ENCODE measurements around the gene BCAR1.
"Not testable (repeated sequence)": the region's sequence is repeated elsewhere in the genome, so short reads cannot be mapped to it uniquely, and the experiment has no call there.

Gene BCAR1

DNA sequence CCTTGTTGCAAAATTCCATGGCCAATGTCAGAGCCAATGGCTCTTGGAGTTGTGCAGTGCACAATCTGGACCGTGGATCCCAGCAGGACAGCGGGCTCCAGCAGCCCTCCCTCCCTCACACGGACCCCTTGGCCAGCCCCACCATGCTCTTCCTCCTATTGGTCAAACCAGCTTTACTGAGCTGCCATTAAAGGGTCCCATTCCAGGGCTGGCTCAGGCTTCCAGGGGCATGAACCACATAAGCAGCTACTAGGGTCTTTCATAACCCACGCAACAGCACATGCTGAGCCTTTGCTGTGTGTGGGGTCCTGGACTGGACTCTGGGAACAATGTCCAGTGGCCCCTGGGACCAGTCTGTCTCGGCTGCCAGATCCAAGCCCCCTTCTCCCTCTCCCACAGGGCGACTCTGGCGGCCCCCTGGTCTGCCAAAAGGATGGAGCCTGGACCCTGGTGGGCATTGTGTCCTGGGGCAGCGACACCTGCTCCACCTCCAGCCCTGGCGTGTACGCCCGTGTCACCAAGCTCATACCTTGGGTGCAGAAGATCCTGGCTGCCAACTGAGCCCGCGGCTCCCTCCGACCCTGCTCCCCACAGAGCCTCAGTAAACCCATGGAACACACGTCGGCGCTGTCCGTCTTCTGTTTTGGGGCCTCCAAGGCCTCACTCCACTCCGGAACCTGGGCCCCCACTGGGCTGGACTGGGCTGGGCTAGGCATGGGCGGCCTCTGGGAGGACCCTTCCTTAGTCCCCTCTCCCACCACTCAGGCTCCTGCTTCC lies 26.9 kb downstream of the BCAR1 start:
- no peak for DNase-seq (ENCODE audit: low read depth, low spot score)

DNA sequence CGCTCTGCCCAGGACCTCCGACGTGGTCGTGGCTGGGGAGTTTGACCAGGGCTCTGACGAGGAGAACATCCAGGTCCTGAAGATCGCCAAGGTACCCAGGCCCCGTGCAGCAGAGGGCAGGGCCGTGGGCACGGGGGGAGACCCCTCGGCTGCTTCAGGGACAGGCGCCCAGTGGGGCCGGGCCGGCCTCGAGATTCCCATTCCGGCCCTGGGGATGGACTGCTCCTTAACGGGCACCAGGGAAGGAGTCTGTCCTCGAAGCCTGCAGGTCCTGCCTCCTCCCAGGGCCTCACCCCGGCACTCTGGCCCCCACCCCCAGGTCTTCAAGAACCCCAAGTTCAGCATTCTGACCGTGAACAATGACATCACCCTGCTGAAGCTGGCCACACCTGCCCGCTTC lies 28.3 kb downstream of the BCAR1 start:
- DNase-seq (ENCODE audit: low read depth, low spot score): not testable (repeated sequence)

DNA sequence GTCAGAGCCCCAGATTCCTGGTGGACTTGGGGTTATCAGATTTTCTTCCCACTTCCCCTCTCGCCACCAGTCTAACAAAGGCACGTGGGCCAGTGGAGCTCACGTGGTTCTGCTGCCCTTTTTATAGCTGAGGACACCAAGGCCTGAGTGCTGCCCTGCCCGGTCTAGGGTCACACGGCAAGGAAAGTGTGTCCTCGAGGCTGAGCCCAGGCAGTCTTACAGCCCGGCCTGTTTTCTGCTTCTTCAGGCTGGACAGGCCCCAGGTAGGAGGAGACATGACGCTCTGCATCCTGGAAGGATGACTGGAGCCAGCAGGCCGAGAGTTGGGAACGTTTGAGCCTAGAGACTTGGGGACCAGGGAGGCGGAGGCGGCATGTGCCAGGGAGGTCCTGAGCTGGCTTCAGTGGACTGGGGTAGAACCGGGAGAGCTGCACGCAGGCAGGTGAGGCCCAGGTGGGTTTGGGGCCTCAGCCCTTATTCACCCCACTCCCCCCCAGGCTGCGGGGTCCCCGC lies 29.1 kb downstream of the BCAR1 start:
- no peak for DNase-seq (ENCODE audit: low read depth, low spot score)

DNA sequence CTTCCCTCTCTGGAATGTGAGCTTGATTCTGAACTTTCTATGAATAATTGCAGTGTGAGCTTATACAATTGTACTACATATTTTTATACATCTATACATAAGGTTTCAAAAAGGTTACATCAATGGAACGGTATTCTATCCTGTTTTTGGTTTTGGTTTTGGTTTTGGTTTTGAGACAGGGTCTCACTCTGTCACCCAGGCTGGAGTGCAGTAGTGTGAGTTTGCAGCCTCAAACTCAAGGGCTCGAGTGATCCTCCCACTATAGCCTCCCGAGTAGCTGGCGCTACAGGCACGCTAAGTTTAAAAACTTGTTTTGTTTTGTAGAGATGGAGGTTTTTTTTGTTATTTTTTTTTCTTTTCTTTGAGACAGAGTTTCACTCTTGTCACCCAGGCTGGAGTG lies 31.6 kb downstream of the BCAR1 start:
- DNase-seq (ENCODE audit: low read depth, low spot score): no peak

DNA sequence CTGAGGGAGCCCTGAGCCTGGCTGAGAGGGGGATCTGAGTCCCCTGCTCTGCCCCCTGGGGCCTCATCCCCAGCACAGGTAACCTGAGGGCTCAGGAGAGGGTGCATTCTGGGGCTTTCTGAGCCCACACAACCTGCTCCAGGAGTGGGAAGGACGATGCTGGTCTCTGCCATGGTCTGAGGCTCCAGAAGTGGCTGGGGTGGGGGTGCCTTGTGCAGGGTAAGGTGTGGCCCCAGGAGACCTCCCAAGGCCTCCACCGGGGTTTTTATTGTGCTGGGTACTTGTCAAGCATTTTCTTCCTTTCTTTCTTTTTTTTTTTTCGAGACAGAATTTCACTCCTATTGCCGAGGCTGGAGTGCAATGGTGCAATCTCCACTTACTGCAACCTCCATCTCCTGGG lies 32.3 kb downstream of the BCAR1 start:
- no peak for DNase-seq (ENCODE audit: low read depth, low spot score)

DNA sequence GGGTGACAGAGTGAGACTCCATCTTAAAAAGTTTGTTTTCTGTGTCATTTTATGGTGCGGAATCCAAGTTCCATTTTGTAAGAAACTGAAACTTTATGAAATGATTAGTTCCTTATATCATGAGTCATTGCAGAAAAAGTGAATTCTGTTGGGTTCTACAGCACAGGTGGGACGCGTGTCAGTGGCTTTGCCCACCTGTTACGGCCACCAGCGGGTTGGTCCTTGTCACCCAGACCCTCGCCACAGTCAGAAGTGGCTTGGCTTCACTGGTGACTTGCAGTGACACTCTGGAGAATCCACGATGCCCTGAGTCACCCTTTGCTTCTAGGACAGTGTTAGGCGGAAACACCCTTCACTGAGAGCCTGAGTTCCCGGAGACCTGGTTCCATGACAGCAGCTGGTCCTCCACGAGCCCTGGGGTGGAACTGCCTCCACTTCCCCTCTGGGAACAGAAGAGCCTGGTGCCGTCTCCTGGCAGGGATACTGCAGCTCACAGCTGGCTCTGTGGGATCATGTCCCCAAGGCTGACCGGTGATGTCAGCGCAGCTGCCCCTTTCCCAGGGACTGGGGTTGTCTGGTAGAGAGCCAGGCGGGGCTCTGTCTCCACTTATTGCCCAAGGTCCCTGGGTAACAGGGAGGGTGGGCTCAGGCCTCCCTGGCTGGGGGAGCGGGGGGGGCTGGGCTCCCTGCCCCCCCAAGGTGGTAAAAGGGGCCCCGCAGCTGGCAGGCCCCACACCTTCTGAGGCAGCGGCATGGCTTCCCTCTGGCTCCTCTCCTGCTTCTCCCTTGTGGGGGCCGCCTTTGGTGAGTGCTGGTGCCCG lies 33.0 kb downstream of the BCAR1 start, which contains the start of gene CTRB1:
Gene CTRB1 (plus strand): TSS at position 733 of the 821 bp plus-strand sequence. CDS start 20 bp downstream, at position 753.
- no peak for DNase-seq (ENCODE audit: low read depth, low spot score)

DNA sequence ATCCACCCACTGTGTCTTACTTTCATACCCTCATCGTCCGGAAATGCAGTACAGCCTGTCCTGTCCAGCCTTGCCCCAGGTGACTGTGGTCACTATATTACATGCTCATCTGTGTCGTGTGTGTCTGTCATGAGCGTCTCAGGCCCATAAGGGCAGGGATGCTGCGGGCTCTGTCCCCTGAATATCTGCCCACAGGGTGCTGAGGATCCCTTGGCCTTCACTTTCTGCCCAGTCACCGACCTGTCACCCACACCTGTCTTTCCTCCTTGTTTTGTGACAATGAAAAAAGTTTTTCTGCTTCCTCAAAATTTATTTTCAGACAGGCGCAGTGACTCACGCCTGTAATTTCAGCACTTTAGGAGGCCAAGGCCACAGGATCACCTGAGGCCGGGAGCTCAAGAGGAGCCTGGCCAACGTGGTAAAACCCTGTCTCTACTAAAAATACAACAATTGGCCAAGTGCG lies 34.0 kb downstream of the BCAR1 start:
- no peak for DNase-seq (ENCODE audit: low read depth, low spot score)

DNA sequence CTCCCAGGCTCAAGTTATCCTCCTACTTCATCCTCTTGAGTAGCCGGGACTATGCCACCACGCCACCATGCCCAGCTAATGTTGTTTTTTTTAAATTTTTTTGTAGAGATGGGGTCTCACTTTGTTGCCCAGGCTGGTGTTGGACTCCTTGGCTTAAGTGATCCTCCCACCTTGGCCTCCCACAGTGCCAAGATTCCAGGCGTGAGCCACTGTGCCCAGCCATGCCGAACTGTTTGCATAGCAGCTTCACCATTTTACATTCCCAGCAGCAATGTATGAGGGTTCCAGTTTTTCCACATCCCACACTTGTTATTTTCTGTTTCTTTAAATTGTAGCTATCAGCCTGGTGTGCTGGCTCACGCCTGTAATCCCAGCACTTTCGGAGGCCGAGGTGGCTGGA lies 34.8 kb downstream of the BCAR1 start:
- no peak for DNase-seq (ENCODE audit: low read depth, low spot score)

DNA sequence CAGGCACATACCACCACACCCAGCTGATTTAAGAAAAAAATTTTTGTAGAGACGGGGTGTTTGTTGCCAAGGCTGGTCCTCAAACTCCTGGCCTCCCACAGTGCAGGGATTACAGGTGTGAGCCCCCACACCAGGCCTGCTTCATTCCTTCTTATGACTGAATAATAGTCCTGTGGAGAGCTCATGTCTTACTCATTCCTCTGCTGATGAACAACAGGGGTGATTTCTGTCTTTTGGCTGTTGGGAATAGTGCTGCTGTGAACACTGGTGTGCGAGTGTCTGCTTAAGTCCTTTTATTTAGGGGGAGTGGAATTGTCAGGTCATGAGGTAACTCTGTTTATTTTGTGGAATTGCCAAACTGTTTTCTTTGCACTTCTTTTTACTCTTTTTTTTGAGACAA lies 35.3 kb downstream of the BCAR1 start:
- DNase-seq (ENCODE audit: low read depth, low spot score): no peak

DNA sequence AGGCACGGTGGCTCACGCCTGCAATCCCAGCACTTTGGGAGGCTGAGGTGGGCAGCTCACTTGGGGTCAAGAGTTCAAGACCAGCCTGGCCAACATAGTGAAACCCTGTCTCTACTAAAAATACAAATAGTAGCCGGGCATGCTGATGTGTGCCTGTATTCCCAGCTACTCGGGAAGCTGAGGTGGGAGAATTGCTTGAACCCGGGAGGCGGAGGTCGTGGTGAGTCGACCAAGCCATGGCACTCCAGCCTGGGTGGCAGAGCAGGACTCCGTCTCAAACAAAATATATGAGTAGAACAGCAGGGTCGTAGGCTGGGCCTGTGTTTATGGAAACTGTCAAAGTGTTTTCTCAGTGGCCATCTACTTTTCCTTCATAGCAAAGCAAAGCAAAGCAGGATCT lies 40.1 kb downstream of the BCAR1 start:
- not testable (repeated sequence) for DNase-seq (ENCODE audit: low read depth, low spot score)

DNA sequence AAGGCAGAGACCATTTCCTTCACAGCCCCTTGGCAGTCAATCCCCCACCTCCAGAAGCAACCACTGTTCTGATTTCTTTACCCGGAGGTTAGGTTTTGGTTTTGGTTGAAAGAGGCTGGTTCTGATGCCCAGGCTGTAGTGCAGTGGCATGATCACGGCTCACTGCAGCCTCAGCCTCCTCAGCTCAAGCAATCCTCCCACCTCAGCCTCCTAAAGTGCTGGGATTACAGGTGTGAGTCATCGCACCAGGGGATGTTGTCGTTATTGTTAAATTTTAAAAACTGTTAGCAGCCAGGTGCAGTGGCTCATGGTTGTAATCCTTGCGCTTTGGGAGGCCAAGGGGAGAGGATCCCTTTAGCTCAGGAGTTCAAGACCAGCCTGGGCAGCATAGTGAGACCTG lies 41.5 kb downstream of the BCAR1 start:
- DNase-seq (ENCODE audit: low read depth, low spot score): no peak

DNA sequence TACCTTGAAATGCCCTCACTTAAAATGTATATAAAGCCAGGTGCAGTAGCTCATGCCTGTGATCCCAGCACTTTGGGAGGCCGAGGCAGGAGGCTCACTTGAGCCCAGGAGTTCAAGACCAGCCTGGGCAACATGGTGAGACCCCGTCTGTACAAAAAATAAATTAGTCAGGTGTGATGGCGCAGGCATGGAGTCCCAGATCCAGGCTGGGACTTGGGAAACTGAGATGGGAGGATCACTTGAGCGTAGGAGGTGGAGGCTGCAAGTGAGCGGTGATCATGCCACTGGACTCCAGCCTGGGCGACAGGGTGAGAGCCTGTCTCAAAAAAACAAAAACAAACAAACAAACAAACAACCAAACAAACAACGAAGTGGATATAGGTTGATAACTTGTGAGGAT lies 41.9 kb downstream of the BCAR1 start:
- DNase-seq (ENCODE audit: low read depth, low spot score): not testable (repeated sequence)

DNA sequence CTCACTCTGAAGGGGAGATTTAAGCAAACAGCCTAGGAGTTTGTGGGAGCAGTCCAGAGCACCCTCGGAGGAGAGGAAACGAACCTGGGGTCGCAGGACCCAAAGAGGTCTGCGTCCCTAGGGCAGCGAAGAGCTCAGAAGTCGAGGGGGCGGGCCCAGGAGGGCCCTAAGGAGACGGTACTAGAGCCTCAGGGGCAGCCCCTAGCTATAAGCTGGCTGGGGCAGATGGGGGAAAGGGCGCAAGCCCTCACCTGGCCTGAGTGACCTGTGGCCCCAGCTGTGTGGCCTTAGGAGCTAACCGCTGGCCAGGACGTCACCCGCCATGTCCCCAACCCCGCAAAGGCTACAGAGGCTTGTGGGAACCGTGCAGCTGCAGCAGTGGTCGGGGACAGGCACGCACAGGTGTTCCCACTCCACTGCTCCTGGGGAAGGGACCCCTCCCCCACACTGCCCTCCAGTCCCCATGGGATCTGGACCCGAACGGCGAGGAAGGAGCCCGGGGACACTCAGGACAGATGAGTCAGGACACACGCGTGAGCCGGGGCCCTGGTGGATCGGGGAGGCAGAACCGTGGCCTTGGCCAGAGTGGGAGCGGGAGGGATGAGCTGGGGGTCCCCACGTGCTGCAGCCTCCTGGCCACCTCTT lies 42.4 kb downstream of the BCAR1 start:
- DNase-seq (ENCODE audit: low read depth, low spot score): no peak

DNA sequence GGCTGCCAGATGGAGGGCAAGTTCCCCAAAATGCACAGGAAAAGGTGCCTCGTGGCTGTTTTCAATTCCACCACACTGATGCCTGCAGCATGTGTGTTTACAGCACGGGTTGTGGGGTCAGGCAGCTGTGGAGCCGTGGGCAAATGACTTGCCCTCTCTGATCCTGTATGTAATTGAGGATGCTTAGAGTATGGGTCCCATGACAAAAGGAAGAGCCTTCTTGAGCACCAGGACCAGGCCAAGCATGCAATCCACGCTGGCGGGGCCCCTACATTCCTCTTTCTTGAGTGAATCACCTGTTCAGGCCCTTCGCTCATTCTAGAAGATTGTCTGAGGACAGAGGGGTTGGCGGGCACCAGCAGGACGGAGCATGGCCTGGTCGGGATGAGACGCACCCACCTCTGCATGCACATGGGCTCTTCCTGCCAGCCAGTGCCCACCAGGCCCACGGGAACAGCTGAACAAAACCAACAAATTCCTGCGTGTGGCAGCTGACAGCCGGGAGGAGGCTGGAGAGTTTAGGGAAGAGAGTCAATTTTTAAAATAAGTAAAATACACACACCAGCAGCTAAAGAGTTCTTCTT lies 43.1 kb downstream of the BCAR1 start:
- DNase-seq (ENCODE audit: low read depth, low spot score): no peak

DNA sequence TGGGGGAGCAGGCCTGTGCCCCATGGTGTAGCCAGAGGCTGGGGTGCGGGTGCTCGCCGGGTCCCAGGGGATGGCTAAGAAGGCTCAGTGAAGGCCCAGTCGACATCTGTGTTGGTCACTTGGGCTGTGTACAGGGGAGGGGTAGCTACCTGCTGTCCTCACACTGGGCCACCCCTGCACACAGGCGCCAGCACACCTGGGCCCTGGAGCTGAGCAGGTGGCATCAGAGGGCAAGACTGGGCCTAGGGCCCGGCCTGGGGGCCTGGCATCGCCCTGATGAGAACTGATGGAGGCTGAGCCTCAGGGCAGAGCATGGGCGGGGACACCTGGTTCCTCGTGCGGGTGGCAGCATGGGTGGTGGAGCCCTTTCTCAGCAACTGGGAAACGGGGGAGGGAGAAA lies 43.6 kb downstream of the BCAR1 start:
- no peak for DNase-seq (ENCODE audit: low read depth, low spot score)

DNA sequence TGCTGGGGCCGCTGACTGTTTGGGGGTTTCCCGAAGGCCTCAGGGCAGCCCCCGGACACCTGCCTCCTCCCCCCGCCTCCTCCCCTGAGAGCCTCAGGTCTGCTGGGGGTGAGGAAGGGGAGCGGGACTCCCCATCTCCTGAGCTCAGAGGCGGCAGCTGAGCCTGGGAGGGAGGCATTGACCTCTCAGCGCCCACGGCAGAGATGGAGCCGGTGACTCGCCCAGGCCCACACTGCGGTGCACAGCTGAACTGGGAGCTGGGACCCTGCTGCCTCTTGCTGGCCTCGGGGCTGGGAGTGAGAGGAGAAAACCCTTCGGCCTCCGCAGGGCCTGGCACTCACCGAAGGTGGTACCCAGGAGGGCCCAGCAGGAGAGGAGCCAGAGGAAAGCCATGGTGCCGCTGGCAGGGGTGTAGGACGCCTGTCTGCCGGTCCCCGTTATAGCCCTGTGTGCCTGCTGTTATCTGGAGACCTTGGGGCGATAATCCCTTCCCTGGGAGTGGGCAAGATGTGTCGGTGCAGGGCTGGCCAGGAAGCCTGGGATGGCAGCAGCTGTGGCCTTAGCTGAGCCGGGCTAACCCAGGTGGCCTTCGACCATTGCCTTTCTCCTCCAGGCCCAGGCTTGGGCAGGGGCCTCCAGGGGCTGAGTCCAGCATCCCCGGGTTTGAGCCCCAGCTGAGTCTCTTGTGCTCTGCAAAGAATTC lies 44.5 kb downstream of the BCAR1 start, which contains the start of gene CTRB2:
Gene CTRB2 (minus strand): TSS at position 413 of the 703 bp plus-strand sequence. CDS start 20 bp downstream, at position 393.
- DNase-seq (ENCODE audit: low read depth, low spot score): no peak

DNA sequence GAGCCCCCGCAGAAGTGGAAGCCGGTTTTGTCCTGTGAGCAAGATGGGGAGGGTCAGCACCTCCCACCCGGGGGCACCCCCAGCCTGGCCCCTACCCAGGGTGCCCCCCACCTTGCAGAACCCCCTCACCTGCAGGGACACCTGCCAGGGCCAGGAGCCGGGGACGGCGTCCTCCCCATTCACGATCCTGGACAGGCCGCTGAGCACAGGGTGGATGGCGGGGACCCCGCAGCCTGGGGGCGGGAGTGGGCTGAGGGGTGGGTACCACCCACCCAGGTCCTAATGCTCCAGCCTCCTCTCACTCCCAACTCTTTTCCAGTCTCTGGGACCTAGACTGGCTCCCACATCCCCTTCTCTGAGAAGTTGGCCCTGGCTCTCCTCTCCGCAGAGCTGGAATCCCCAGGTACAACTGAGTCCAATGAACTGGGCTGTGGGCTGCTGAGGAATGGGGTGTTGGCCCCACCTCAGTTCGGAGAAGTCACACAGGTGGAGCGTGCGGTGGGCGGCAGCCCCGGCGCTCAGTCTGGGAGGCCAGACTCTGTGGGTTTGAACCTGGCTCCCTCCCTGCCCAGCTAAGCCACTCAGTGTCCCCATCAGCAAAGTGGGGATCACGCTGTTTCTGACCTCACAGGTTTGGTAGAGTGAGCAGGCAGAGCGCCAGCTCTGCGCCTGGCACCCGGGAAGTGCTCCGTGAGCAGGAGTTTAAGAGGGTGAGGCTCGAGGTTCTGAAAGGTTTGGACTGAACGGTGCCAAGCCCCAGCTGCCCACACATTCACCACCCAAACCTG lies 45.3 kb downstream of the BCAR1 start:
- not testable (repeated sequence) for DNase-seq (ENCODE audit: low read depth, low spot score)

DNA sequence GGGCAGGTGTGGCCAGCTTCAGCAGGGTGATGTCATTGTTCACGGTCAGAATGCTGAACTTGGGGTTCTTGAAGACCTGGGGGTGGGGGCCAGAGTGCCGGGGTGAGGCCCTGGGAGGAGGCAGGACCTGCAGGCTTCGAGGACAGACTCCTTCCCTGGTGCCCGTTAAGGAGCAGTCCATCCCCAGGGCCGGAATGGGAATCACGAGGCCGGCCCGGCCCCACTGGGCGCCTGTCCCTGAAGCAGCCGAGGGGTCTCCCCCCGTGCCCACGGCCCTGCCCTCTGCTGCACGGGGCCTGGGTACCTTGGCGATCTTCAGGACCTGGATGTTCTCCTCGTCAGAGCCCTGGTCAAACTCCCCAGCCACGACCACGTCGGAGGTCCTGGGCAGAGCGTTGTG lies 46.0 kb downstream of the BCAR1 start:
- not testable (repeated sequence) for DNase-seq (ENCODE audit: low read depth, low spot score)

DNA sequence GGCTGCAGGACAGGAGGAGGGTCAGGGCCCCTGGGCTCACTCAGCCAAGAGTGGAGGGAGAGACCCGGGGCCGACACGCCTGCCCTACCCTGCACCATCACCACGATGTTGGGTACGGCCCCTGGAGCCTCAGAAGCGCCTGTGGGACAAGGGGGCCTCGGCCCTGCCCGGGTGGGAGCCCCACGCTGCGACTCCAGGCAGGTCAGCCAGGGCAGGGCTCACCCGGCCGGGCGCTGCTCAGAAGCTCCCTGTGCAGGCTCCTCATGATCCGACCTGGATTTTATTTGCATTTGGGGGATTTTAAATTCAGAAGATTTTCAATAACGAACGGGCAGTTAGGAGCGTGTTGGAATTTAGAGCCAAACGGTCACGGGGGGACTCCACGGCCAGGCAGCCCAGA lies 46.5 kb downstream of the BCAR1 start:
- DNase-seq (ENCODE audit: low read depth, low spot score): not testable (repeated sequence)

DNA sequence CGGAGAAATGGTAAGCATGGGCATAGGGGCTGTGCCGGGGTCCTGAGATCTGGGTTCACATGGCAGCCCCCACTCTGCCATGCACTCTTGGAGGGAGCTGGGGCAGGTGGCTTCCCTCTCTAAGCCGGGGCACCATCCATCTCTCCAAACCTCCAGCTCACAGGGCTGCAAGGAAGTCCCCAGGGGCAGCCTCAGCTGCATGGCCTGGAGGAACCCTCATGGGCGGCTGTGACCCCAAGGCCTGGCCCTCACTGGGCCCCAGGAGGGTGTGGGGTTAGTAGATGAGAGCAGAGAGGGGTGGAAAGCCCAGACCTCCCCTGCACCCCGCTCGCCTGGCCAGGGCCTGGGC lies 47.0 kb downstream of the BCAR1 start:
- no peak for DNase-seq (ENCODE audit: low read depth, low spot score)

Data from smooth muscle cell of the brain vasculature (primary cell).